ENCODE results near the gene MSI1.

DNA sequence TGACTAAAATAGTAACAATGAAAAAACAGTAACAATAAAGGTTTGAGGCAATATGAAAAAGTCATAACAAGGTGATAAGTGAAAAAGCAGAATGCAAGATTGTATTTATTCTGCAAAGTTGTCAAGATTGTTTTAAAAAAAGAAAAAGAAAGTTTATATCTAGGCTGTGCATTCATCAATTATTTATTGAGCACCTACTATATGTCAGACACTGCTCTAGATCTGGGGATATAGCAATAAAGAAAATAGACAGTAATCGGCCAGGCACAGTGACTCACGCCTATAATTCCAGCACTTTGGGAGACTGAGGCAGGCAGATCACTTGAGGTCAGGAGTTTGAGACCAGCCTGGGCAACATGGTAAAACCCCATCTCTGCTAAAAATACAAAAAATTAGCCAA, 45.2 kb downstream of the MSI1 start:
- TF ChIP-seq, protein P1, sequence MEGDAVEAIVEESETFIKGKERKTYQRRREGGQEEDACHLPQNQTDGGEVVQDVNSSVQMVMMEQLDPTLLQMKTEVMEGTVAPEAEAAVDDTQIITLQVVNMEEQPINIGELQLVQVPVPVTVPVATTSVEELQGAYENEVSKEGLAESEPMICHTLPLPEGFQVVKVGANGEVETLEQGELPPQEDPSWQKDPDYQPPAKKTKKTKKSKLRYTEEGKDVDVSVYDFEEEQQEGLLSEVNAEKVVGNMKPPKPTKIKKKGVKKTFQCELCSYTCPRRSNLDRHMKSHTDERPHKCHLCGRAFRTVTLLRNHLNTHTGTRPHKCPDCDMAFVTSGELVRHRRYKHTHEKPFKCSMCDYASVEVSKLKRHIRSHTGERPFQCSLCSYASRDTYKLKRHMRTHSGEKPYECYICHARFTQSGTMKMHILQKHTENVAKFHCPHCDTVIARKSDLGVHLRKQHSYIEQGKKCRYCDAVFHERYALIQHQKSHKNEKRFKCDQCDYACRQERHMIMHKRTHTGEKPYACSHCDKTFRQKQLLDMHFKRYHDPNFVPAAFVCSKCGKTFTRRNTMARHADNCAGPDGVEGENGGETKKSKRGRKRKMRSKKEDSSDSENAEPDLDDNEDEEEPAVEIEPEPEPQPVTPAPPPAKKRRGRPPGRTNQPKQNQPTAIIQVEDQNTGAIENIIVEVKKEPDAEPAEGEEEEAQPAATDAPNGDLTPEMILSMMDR (IDR thresholded peaks at IDR 0.05): no peak
- no peak for TF ChIP-seq POLR2A (IDR thresholded peaks at IDR 0.05)
